HEK293 (cell line): Measurements from ENCODE around the gene KCNJ6.

Source experiments
- CTCF ChIP-seq: fragments of 450-650 bp; formaldehyde crosslinking; IDR thresholded peaks from 2 replicates; pipeline ENCODE4 v1.5.1; 2016; ENCODE audit warnings: missing biosample characterization, missing genetic modification characterization
- PRDM4 ChIP-seq: fragments of 450-650 bp; formaldehyde crosslinking; IDR thresholded peaks from 2 replicates; pipeline ENCODE4 v1.5.1; 2017; ENCODE audit warnings: missing biosample characterization, missing genetic modification characterization
- YY1 ChIP-seq: fragments of 450-650 bp; formaldehyde crosslinking; IDR thresholded peaks from 2 replicates; pipeline ENCODE4 v1.5.1; 2018; ENCODE audit warnings: missing biosample characterization, missing genetic modification characterization

- no peak for TF ChIP-seq PRDM4 (tag by site-specific recombination)
- TF ChIP-seq CTCF (tag by site-specific recombination): no peak
- no peak for TF ChIP-seq YY1 (tag by site-specific recombination)
Observed at GRCh38 chr21:37829447-37829846, 86.8 kb downstream of the KCNJ6 start.
